Endothelial cell of umbilical vein (primary cell): Measurements from ENCODE around the gene MLX. TPM values are rescaled to one million over a fixed set of nuclear protein-coding genes. Genes with fewer than 3 reads are reported as not detected.

Source experiments
- BruUV-seq: library from RNA; stranded (reverse); fragments of 400-500 nt; replicated peaks from 2 replicates; lab custom pipeline; 2021; lab: Mats Ljungman, UMichigan
- CTCF ChIA-PET: fragments of 300-600, 350-600 bp; sonication (Branson Sonifier 250); formaldehyde crosslinking; loops from one replicate; lab custom pipeline; 2021; ENCODE audit warnings: antibody characterized with exemption, inconsistent platforms; lab: Charles Lee
- POLR2A ChIA-PET: fragments of 300-600, 350-600 bp; sonication (Branson Sonifier 250); formaldehyde crosslinking; loops from one replicate; lab custom pipeline; 2021; ENCODE audit warnings: antibody characterized with exemption, inconsistent platforms; lab: Charles Lee
- DNase-seq: peaks from one replicate; pipeline ENCODE4 v3.0.0-alpha.2; 2011; ENCODE audit warnings: low read depth, low spot score
- FAIRE-seq: peaks from 2 replicates; lab custom pipeline; 2011; peaks lifted over from hg19 to GRCh38; lab: Jason Lieb, UNC
- H2AFZ ChIP-seq: 2 replicates; pipeline ENCODE4 v1.6.0; 2012; ENCODE audit warnings: low read depth, low read length, control low read depth, inconsistent platforms
- H3K27ac ChIP-seq: 2 replicates; pipeline ENCODE4 v1.5.1; 2011; ENCODE audit warnings: low read depth, mild to moderate bottlenecking, control low read depth, low read length, moderate library complexity; ENCODE audit not compliant: insufficient read depth
- H3K27me3 ChIP-seq, 2 experiments: 2 replicates each; pipeline versions ENCODE4 v1.6.0 to v1.6.1; 2011; ENCODE audit warnings: low read length in 2 of 2, mixed read lengths in 1 of 2; ENCODE audit not compliant: control insufficient read depth in 2 of 2, insufficient read depth in 2 of 2
- H3K36me3 ChIP-seq, 2 experiments: 2 replicates in 1 of 2; 3 replicates in 1 of 2; pipeline ENCODE4 v1.5.1; 2011; ENCODE audit warnings: low read length in 2 of 2, mild to moderate bottlenecking in 1 of 2, moderate library complexity in 1 of 2; ENCODE audit not compliant: control insufficient read depth in 2 of 2, insufficient read depth in 2 of 2; ENCODE audit errors: extremely low read depth in 1 of 2
- H3K4me1 ChIP-seq: 3 replicates; pipeline ENCODE4 v1.5.1; 2011; ENCODE audit warnings: mild to moderate bottlenecking, low read length; ENCODE audit not compliant: control insufficient read depth, insufficient read depth; ENCODE audit errors: extremely low read depth
- H3K4me2 ChIP-seq: 2 replicates; pipeline ENCODE4 v1.6.1; 2011; ENCODE audit warnings: low read length, control low read depth, mixed read lengths; ENCODE audit not compliant: insufficient read depth
- H3K4me3 ChIP-seq, 3 experiments: fragments of 200-600 bp in 1 of 3; sonication (generic), shearing (Covaris generic) in 1 of 3; replicated peaks in 1 of 3; 2 replicates each; pipeline ENCODE4 v1.5.1; 2011 to 2016; ENCODE audit warnings: control low read depth in 3 of 3, low read length in 3 of 3, mild to moderate bottlenecking in 2 of 3, inconsistent platforms in 1 of 3, low read depth in 1 of 3, moderate library complexity in 1 of 3; ENCODE audit not compliant: insufficient read depth in 1 of 3
- H3K79me2 ChIP-seq: 2 replicates; pipeline ENCODE4 v1.6.0; 2012; ENCODE audit warnings: low read length, inconsistent platforms; ENCODE audit not compliant: control insufficient read depth, insufficient read depth
- H3K9ac ChIP-seq: replicated peaks from 2 replicates; pipeline ENCODE3; 2011; ENCODE audit warnings: low read length, control low read depth; ENCODE audit not compliant: insufficient read depth; ENCODE audit errors: extremely low read depth
- H3K9me1 ChIP-seq: replicated peaks from 3 replicates; pipeline ENCODE4 v1.6.0; 2011; ENCODE audit warnings: mild to moderate bottlenecking, low read length; ENCODE audit not compliant: control insufficient read depth, insufficient read depth; ENCODE audit errors: extremely low read depth
- H3K9me3 ChIP-seq: replicated peaks from 2 replicates; pipeline ENCODE4 v1.5.1; 2012; ENCODE audit warnings: low read length, inconsistent platforms; ENCODE audit not compliant: control insufficient read depth, insufficient read depth
- H4K20me1 ChIP-seq: replicated peaks from 2 replicates; pipeline ENCODE3; 2011; ENCODE audit warnings: mild to moderate bottlenecking, low read length; ENCODE audit not compliant: control insufficient read depth, insufficient read depth; ENCODE audit errors: extremely low read depth
- EZH2 ChIP-seq: IDR thresholded peaks from 2 replicates; pipeline ENCODE4 v1.6.1; 2012; ENCODE audit warnings: borderline replicate concordance, low read depth, mild to moderate bottlenecking, moderate library complexity, low read length, inconsistent platforms; ENCODE audit not compliant: severe bottlenecking
- GATA2 ChIP-seq: IDR thresholded peaks from 2 replicates; pipeline ENCODE4 v1.7.0; 2011; ENCODE audit warnings: low read depth, mild to moderate bottlenecking, moderate library complexity, mixed read lengths, low read length; ENCODE audit not compliant: insufficient read length, insufficient read depth
- POLR2AphosphoS5 ChIP-seq: IDR thresholded peaks from 2 replicates; pipeline ENCODE4 v1.6.1; 2012; ENCODE audit warnings: low read depth, mild to moderate bottlenecking, control low read depth, low read length, moderate library complexity; ENCODE audit not compliant: insufficient read depth
- dilution Hi-C: fragments of 300-500 bp; cut with MboI; formaldehyde crosslinking; loops from one replicate; pipeline ENCODE4 v1.15.0; 2019; ENCODE audit warnings: low sequenced_read_pairs; ENCODE audit not compliant: extremely low pct_ligation_motif_present
- intact Hi-C: fragments of 100-400 bp; cut with micrococcal nuclease; formaldehyde crosslinking; loops from one replicate; pipeline ENCODE4 v1.10.0; 2022
- polyA plus RNA-seq, 4 experiments: library from polyadenylated mRNA; depleted of rRNA in 3 of 4; stranded (reverse) in 3 of 4; unstranded in 1 of 4; fragments of >200 nt; gene quantifications; 2 replicates each; pipeline versions ENCODE4 v1.2.1 to v1.2.3, GENCODE V29; 2011 to 2012; ENCODE audit warnings: missing spikeins in 1 of 4
- total RNA-seq: library from RNA; stranded (reverse); gene quantifications from 2 replicates; pipeline ENCODE4 v1.2.3, GENCODE V29; 2021
- TF ChIP-seq, protein P1 (sequence below), 2 donors: IDR thresholded peaks; 1 replicate in 1 of 2; 2 replicates in 1 of 2; pipeline ENCODE4 v1.5.1; 2011; ENCODE audit warnings: low read length in 2 of 2, mild to moderate bottlenecking in 2 of 2, moderate library complexity in 2 of 2, control low read depth in 1 of 2, inconsistent platforms in 1 of 2, low read depth in 1 of 2; ENCODE audit not compliant: insufficient read depth in 1 of 2; ENCODE audit errors: extremely low read depth in 1 of 2

The MLX gene
- total and polyA plus RNA-seq, 2 donors (not counting 3 experiments of a cell fraction or from before 2014, with no cell fraction given) = 40.3 to 42.7 TPM

- CTCF ChIA-PET = interaction anchor here (1.4 to 2.0 kb wide), 4 partner anchors 11 to 125 kb away, joined by 4 to 13 read pairs (median 5); no protein-coding TSS in a partner anchor
- no peak for FAIRE-seq
These were observed 35.9 kb upstream of the MLX start for GRCh38 chr17:42530952-42531454.

More at GRCh38 chr17:42530952-42531454, 35.9 kb upstream of the MLX start:
- H4K20me1 ChIP-seq = no peaks in the 10 kb centered on the region
- no peak overlapping the region for H3K9ac ChIP-seq
- BruUV-seq = no TSS peak
- H3K27ac ChIP-seq = no peak overlapping the region
- H2AFZ ChIP-seq = no peak overlapping the region
- H3K9me3 ChIP-seq = no peaks in the 10 kb centered on the region
- no peak overlapping the region for H3K4me3 ChIP-seq
- dilution Hi-C loops (no loop called here), intact Hi-C loops (no loop called here)
- POLR2A ChIA-PET = no interaction called here
- H3K9me1 ChIP-seq = no peaks in the 10 kb centered on the region
- DNase-seq = no peak
- TF ChIP-seq EZH2 (no peak), POLR2AphosphoS5 (no peak), GATA2 (no peak)
- TF ChIP-seq, protein P1, sequence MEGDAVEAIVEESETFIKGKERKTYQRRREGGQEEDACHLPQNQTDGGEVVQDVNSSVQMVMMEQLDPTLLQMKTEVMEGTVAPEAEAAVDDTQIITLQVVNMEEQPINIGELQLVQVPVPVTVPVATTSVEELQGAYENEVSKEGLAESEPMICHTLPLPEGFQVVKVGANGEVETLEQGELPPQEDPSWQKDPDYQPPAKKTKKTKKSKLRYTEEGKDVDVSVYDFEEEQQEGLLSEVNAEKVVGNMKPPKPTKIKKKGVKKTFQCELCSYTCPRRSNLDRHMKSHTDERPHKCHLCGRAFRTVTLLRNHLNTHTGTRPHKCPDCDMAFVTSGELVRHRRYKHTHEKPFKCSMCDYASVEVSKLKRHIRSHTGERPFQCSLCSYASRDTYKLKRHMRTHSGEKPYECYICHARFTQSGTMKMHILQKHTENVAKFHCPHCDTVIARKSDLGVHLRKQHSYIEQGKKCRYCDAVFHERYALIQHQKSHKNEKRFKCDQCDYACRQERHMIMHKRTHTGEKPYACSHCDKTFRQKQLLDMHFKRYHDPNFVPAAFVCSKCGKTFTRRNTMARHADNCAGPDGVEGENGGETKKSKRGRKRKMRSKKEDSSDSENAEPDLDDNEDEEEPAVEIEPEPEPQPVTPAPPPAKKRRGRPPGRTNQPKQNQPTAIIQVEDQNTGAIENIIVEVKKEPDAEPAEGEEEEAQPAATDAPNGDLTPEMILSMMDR (IDR thresholded peaks at IDR 0.05; ENCODE audit: extremely low read depth in 1 of 2, insufficient read depth in 1 of 2, low read depth in 1 of 2, low read length in 2 of 2) = no peak
- H3K4me1 ChIP-seq = peaks cover 15% of the 10 kb centered on the region
- H3K79me2 ChIP-seq = no peaks in the 10 kb centered on the region
- no peaks in the 10 kb centered on the region for H3K27me3 ChIP-seq
- H3K4me2 ChIP-seq = no peak overlapping the region
- no peaks in the 10 kb centered on the region for H3K36me3 ChIP-seq
